ENCODE measurements around the gene RASAL1.

Gene RASAL1

GRCh38 chr12:113093409-113094101 is 42.0 kb downstream of the RASAL1 start:
- DNase-seq, result no peak

DNA sequence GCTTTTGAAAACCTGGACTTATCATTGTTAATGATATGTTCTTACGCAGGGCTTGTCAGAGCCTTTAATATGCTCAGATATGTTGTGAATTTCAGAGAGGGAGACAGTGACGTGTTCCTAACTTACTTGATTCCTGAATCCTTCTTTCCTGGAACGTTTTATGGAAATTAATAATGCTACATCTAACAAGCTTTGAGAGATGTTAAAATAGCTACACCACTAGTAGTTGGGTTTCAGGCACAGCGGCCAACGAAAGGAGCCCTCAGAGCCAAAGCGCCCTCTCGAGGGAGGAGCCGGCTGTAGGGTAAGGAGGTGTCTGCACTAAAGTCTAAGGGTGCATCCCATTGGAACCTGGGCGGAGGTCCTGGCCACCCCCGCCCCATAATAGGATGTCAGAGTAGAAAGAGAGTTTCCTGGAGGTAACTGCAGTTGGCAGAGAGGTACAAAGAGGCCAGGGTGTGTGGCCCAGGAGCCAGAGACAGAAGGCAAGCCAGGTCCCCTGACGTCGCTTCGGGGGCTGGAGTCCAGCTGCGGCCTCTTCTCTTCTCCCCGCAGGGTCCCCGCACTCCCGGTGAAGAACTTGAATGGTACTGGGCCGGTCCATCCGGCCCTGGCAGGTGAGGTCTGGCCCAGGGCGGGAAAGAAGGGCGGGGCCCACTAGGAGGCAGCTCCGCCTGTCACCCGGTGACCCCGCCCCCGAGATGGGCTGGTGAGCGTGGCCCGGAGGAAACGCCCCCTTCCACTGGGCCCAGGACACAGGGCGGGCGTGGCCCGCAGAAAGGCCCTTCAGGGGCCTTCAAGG is 42.8 kb downstream of the RASAL1 start:
- no peak for DNase-seq

- DNase-seq, result no peak
Measured at GRCh38 chr12:113091506-113091905, 44.1 kb downstream of the RASAL1 start.

DNA sequence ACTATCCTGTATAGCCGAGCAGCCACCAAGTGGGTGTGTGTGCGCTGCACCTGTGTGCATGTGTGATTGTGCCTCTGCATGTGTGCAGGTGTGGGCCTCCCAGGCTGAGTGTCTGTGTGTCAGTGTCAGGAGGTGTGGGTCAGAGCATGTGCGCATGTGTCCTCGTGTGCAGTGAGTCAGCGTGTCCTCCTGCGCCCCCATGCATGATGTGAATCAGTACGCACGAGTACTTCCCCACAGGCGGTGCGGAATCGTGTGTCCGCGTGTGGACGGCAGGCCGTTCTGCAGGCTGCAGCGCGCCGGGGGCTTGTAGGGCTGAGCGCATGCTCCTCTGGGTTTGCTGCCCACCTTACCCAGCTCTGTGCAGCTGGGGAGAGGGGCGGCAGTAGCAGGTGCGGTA is 44.8 kb downstream of the RASAL1 start:
- no peak for DNase-seq

GRCh38 chr12:113089839-113090238 is 45.7 kb downstream of the RASAL1 start:
- no peak for DNase-seq

- peak; percentile 35 for DNase-seq
Measured at GRCh38 chr12:113088971-113089756, 46.4 kb downstream of the RASAL1 start.

GRCh38 chr12:113088037-113088436 is 47.5 kb downstream of the RASAL1 start:
- DNase-seq, result no peak

DNA sequence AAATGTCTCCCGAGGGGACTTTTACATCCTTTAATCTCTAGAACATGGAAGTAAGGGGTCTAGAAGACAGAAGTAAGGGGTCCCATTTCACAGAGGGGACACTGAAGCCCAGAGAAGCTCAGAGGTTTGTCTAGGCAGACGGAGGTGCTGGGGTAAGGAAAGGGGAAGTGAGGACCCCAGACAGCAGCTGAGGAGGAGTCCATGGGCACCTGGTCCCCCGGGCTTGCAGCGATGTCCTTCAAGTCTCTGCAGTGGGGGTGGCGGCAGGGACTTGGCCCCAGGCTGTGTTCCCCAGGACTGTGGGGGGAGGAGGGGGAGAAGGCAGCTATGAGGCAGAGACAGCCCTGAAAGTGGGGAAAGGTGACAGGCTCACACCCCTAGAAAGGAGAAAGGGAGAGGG is 48.4 kb downstream of the RASAL1 start:
- no peak for DNase-seq

GRCh38 chr12:113086249-113087164 is 49.1 kb downstream of the RASAL1 start:
- DNase-seq, result no peak

DNA sequence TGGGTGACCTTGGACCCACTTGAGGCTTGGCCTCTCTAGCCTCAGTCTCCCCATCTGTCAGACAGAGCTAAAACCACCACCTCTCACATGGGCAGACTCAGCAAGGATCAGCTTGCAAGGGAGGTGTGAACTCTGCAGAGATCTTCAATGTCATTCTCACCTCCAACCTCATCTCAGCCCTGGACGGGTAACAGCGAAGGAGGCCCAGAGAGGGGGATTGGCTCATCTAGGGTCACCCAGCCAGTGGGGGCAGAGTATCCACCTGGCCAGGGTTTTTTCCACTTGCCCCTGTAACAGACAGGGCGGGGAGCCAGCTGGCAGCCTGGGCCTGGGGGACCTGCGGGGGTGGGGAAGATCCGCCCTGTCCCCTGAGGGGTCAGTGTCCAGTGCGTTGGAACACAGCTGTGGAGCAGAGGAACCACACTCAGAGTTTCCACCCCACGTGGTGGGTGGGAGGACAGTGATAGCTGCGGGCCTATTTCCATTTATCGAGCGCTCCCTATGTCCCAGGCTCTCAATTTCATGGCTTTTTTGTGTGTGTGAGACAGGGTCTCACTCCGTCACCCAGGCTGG is 51.6 kb downstream of the RASAL1 start:
- no peak for DNase-seq

DNA sequence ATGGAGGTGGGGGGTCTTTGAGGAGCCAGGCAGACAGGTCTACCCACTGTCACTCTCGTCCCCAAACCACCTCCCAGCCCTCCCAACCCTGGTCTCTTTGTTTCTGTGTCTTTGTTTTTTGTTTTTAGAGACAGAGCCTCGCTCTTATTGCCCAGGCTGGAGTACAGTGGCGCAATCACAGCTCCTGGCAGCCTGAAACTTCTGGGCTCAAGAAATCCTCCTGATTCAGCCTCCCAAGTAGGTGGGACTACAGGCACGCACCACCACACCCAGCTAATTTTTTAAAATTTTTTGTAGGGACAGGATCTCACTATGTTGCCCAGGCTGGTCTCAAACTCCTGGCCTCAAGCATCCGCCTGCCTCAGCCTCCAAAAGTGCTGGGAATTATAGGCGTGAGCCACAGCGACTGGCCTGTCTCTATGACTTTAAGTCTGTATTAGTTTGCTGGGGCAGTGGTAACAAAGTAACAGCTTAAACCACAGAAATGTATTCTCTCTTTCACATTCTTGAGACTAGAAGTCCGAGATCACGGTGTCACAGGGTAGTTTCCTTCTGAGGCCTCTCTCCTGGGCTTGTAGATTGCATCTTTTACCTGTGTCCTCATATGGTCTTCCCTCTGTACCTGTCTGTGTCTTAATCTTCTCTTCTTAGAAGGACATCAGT is 52.9 kb downstream of the RASAL1 start:
- DNase-seq, result no peak

DNA sequence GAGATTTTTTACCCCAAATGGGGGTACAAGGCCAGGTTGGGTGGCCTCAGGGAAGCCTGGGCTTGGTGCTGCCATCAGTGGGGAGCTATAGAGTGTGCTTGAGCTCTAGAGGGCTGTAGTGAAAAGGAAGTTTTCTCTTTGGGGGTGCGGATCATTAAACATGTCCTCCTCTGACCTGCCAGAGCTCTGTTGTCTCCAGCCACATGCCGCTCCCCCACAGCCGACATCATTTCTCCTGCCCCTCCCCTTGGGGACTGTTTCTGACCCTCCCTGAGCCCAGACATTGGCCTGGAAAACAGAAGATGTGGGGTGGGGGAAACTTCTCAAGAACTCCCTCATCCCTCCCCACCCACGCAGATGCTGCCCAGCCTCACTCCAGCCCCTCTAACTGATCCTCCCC is 53.7 kb downstream of the RASAL1 start:
- no peak for DNase-seq

GRCh38 chr12:113077859-113078255 is 57.7 kb downstream of the RASAL1 start:
- DNase-seq, result no peak

- no peak for DNase-seq
Measured at GRCh38 chr12:113077057-113077858, 58.3 kb downstream of the RASAL1 start.

GRCh38 chr12:113075137-113075683 is 60.4 kb downstream of the RASAL1 start:
- DNase-seq, result no peak

DNA sequence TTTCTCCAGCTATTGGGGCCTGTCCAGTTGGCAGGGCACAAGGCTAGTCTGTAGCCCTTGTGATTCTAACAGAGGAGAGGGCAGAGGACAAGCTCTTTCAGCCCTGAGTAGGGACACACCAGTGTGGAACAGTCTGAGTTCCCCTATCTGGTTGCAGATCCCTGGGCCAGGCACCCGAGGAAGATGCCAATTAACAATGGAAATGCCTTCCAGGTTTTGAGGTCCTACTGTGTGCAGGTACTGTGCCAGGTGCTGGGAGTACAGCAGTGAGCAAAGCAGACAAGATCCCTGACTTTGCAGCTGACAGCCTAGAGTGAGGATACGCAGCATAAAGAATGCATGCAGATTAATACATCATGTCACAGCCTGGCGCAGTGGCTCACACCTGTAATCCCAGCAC is 62.0 kb downstream of the RASAL1 start:
- DNase-seq, result no peak

DNA sequence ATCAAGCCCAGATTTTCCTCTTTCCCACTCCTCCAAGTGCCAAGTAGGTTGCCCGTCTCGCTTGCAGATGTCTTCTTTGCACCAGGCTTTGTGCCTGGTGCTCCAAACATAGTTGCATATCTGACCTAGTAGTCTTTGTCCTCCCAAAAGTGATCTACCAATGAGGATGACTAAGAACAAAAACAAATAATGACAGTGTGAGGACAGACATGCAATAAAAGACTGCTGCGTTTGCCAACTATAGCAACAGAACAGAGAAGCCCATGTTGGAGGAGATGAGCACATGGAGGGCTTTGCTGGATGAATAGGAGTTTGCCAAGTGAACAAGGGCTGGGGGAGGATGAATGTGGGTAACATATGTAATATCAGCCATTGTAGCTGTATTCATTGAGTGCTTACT is 63.4 kb downstream of the RASAL1 start:
- DNase-seq, result no peak

GRCh38 chr12:113071135-113072112 is 64.1 kb downstream of the RASAL1 start:
- DNase-seq, result no peak
